DOHH2 (cell line): ENCODE results near the gene VTI1A.

Experiments
- CTCF ChIP-seq: fragments of 200-600 bp; sonication (generic); IDR thresholded peaks from one replicate; pipeline ENCODE4 v1.5.1; 2014; ENCODE audit warnings: antibody characterized with exemption, mild to moderate bottlenecking, low read depth, low read length; ENCODE audit not compliant: poor library complexity, severe bottlenecking
- EZH2phosphoT487 ChIP-seq: fragments of 200-600 bp; sonication (generic); IDR thresholded peaks from 2 replicates; pipeline ENCODE4 v1.6.1; 2017; ENCODE audit warnings: borderline replicate concordance, mild to moderate bottlenecking, antibody characterized with exemption, low read length, moderate library complexity, mixed read lengths

- no peak for TF ChIP-seq CTCF
- no peak for TF ChIP-seq EZH2phosphoT487
Measured at GRCh38 chr10:112409755-112410154, 37.3 kb upstream of the VTI1A start.
